Osteoblast (primary cell): ENCODE results near the gene HOOK1. TPM values are rescaled to one million over a fixed set of nuclear protein-coding genes. Genes with fewer than 3 reads are reported as not detected.
"Not testable (repeated sequence)": the region's sequence is repeated elsewhere in the genome, so short reads cannot be mapped to it uniquely, and the experiment has no call there.

ENCODE experiments used
- DNase-seq: peaks from one replicate; pipeline ENCODE4 v3.0.0; 2011; ENCODE audit warnings: low spot score, mixed read lengths; ENCODE audit not compliant: insufficient read length; ENCODE audit errors: missing footprints
- H2AFZ ChIP-seq: 2 replicates; pipeline ENCODE4 v1.6.0; 2011; ENCODE audit warnings: mild to moderate bottlenecking, low read length
- H3K27ac ChIP-seq: 2 replicates; pipeline ENCODE4 v1.5.1; 2011; ENCODE audit warnings: mild to moderate bottlenecking, low read depth, low read length, moderate library complexity
- H3K27me3 ChIP-seq: 2 replicates; pipeline ENCODE4 v1.6.0; 2012; ENCODE audit warnings: mild to moderate bottlenecking, control low read depth, inconsistent platforms, low read length, moderate library complexity; ENCODE audit not compliant: insufficient read depth
- H3K36me3 ChIP-seq: 2 replicates; pipeline ENCODE4 v1.5.1; 2011; ENCODE audit warnings: mild to moderate bottlenecking, low read length, control low read depth, moderate library complexity; ENCODE audit not compliant: insufficient read depth
- H3K4me1 ChIP-seq: 2 replicates; pipeline ENCODE4 v1.5.1; 2011; ENCODE audit warnings: mild to moderate bottlenecking, low read length, control low read depth, moderate library complexity; ENCODE audit not compliant: insufficient read depth
- H3K4me2 ChIP-seq: 2 replicates; pipeline ENCODE4 v1.6.0; 2011; ENCODE audit warnings: mild to moderate bottlenecking, low read length; ENCODE audit not compliant: insufficient read depth
- H3K4me3 ChIP-seq: fragments of 200-600 bp; sonication (generic); 3 replicates; pipeline ENCODE4 v1.5.1; 2012; ENCODE audit warnings: mild to moderate bottlenecking, low read length, inconsistent platforms; ENCODE audit not compliant: insufficient read depth
- H3K79me2 ChIP-seq: 2 replicates; pipeline ENCODE4 v1.6.0; 2012; ENCODE audit warnings: mild to moderate bottlenecking, low read length, control low read depth, inconsistent platforms; ENCODE audit not compliant: insufficient read depth
- H3K9me3 ChIP-seq: 2 replicates; pipeline ENCODE4 v1.5.1; 2011; ENCODE audit warnings: low read depth, low read length, control low read depth
- H4K20me1 ChIP-seq: 2 replicates; pipeline ENCODE4 v1.6.0; 2012; ENCODE audit warnings: mild to moderate bottlenecking, low read length, control low read depth; ENCODE audit not compliant: insufficient read depth
- total RNA-seq: library from RNA; depleted of rRNA; stranded (reverse); fragments of >200 nt; gene quantifications from 2 replicates; pipeline ENCODE4 v1.2.3, GENCODE V29; 2012
- TF ChIP-seq, protein P1 (sequence below): IDR thresholded peaks from 2 replicates; pipeline ENCODE4 v1.5.1; 2011; ENCODE audit warnings: mild to moderate bottlenecking, low read depth, low read length, moderate library complexity; ENCODE audit errors: extremely low read depth

HOOK1 gene
- total RNA-seq, 1 donor = not detected

GRCh38 chr1:59906931-59907330 lies 92.2 kb downstream of the HOOK1 start:
- H3K4me3 ChIP-seq = no peak overlapping the region
- no peaks in the 10 kb centered on the region for H3K79me2 ChIP-seq
- no peak overlapping the region for H2AFZ ChIP-seq
- no peak overlapping the region for H3K27ac ChIP-seq
- no peaks in the 10 kb centered on the region for H3K36me3 ChIP-seq
- peak; percentile 14 for DNase-seq
- TF ChIP-seq, protein P1, sequence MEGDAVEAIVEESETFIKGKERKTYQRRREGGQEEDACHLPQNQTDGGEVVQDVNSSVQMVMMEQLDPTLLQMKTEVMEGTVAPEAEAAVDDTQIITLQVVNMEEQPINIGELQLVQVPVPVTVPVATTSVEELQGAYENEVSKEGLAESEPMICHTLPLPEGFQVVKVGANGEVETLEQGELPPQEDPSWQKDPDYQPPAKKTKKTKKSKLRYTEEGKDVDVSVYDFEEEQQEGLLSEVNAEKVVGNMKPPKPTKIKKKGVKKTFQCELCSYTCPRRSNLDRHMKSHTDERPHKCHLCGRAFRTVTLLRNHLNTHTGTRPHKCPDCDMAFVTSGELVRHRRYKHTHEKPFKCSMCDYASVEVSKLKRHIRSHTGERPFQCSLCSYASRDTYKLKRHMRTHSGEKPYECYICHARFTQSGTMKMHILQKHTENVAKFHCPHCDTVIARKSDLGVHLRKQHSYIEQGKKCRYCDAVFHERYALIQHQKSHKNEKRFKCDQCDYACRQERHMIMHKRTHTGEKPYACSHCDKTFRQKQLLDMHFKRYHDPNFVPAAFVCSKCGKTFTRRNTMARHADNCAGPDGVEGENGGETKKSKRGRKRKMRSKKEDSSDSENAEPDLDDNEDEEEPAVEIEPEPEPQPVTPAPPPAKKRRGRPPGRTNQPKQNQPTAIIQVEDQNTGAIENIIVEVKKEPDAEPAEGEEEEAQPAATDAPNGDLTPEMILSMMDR = no peak
- no peaks in the 10 kb centered on the region for H4K20me1 ChIP-seq
- H3K4me2 ChIP-seq = no peak overlapping the region
- H3K9me3 ChIP-seq = no peaks in the 10 kb centered on the region
- H3K4me1 ChIP-seq = no peaks in the 10 kb centered on the region
- H3K27me3 ChIP-seq = no peaks in the 10 kb centered on the region

- Histone ChIP-seq H3K79me2 (no peaks in the 10 kb centered on the region), H3K4me3 (no peak overlapping the region)
- TF ChIP-seq, protein P1 = no peak
These were observed 93.3 kb downstream of the HOOK1 start for GRCh38 chr1:59908084-59908483.

DNA sequence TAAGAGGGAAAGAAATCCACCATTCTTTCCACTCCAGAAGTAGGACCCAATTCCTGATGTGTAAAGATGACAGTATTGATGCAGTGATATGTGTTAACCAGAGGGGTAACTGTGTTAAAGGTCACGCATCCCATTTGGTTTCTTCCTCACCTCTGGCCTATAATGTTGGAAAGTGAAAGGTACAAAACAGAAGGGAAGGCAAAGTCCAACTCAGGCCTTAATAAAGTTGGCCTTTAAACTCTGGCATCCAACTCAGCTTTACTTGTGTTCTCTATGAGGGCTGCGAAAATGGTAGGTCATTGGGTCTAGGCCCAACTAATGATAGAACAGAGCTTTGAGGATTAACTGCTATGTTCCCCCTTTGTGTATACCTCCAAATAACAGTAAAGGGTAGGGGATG lies 93.9 kb downstream of the HOOK1 start:
- Histone ChIP-seq H3K9me3 (no peaks in the 10 kb centered on the region), H3K4me3 (no peak overlapping the region), H4K20me1 (no peaks in the 10 kb centered on the region), H2AFZ (no peak overlapping the region), H3K27ac (no peak overlapping the region), H3K4me1 (no peaks in the 10 kb centered on the region), H3K36me3 (no peaks in the 10 kb centered on the region), H3K27me3 (peaks cover 3% of the 10 kb centered on the region), H3K79me2 (no peaks in the 10 kb centered on the region), H3K4me2 (no peak overlapping the region)
- no peak for DNase-seq
- TF ChIP-seq, protein P1 = no peak

More at GRCh38 chr1:59908084-59908483, 93.3 kb downstream of the HOOK1 start:
- Histone ChIP-seq H3K27me3 (no peaks in the 10 kb centered on the region), H3K4me1 (no peaks in the 10 kb centered on the region), H4K20me1 (no peaks in the 10 kb centered on the region), H2AFZ (no peak overlapping the region), H3K9me3 (no peaks in the 10 kb centered on the region), H3K36me3 (no peaks in the 10 kb centered on the region), H3K27ac (no peak overlapping the region), H3K4me2 (no peak overlapping the region)
- DNase-seq = no peak

DNA sequence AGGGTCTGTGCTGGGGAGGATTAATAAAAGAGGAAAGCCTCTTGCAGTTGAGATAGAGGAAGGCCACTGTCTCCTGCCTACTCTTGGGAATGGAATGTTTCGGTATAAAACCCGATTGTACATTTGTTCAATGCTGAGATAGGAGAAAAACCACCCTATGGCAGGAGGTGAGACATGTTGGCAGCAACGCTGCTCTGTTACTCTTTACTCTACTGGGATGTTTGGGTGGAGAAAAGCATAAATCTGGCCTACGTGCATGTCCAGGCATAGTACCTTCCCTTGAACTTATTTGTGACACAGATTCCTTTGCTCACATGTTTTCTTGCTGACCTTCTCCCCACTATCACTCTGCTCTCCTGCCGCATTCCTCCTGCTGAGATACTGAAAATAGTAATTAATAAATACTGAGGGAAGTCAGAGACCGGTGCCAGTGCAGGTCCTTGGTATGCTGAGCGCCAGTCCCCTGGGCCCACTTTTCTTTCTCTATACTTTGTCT lies 100.1 kb downstream of the HOOK1 start:
- not testable (repeated sequence) for H3K27ac ChIP-seq, H3K36me3 ChIP-seq, H3K4me3 ChIP-seq, H2AFZ ChIP-seq, H3K4me1 ChIP-seq, H3K9me3 ChIP-seq, H4K20me1 ChIP-seq, H3K79me2 ChIP-seq, H3K4me2 ChIP-seq, DNase-seq, H3K27me3 ChIP-seq

DNA sequence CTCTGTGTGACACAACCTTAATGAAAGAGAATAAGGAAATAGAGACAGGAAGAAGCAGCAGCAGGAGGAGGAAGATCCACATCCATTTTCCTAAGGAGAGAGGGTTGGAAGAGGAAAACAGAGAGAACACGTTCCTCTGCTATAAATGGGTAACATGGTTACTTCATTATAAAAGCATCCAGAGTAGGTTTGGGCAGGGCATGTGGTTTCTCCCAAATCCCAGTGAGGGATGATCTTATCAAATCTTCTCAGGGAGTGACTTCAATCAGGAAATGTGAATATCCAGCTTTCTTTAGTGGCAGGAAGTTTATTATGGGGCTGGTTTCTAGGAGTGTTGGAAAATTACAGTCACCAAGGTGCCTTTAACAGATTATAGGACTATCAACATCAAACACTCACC lies 100.8 kb downstream of the HOOK1 start:
- H3K4me3 ChIP-seq = no peak overlapping the region
- TF ChIP-seq, protein P1 = no peak
- H3K79me2 ChIP-seq = no peaks in the 10 kb centered on the region
- no peaks in the 10 kb centered on the region for H4K20me1 ChIP-seq
- H3K27ac ChIP-seq = no peak overlapping the region
- H3K4me2 ChIP-seq = no peak overlapping the region
- no peak for DNase-seq
- H3K4me1 ChIP-seq = no peaks in the 10 kb centered on the region
- no peak overlapping the region for H2AFZ ChIP-seq
- peaks cover 3% of the 10 kb centered on the region for H3K27me3 ChIP-seq
- H3K9me3 ChIP-seq = no peaks in the 10 kb centered on the region
- no peaks in the 10 kb centered on the region for H3K36me3 ChIP-seq
